NCI-H446 treated with DMSO at 0.1 percent for 48 hours (cell line): ENCODE measurements around the gene TTLL8.

ENCODE experiments used
- DNase-seq: peaks from one replicate; lab custom pipeline; 2025; lab: John Stamatoyannopoulos, UW

The TTLL8 gene

DNA sequence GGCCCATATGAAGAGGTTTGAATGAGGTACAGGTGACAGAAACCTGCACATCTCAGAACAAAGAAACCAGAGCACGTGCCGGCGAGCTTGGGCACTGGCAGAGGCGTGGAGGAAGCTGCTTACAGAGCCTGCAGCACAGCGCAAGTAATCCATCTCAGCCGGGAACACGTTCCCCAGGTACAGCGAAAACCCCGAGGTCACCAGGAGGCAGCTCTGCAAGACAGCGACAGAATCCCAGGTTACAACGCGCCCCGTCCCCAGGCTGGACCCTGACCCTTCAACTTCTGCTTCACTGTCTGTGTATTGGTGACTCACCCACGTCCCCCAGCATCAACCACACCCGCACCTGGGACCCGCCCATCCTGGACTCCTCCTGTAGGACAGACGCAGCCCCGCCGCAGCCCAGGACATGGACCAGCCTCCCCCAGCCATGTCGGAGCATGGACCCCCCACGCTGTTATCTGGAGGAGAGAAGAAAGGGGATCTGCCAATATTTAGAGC lies 24.9 kb upstream of the TTLL8 start:
- no peak for DNase-seq

DNA sequence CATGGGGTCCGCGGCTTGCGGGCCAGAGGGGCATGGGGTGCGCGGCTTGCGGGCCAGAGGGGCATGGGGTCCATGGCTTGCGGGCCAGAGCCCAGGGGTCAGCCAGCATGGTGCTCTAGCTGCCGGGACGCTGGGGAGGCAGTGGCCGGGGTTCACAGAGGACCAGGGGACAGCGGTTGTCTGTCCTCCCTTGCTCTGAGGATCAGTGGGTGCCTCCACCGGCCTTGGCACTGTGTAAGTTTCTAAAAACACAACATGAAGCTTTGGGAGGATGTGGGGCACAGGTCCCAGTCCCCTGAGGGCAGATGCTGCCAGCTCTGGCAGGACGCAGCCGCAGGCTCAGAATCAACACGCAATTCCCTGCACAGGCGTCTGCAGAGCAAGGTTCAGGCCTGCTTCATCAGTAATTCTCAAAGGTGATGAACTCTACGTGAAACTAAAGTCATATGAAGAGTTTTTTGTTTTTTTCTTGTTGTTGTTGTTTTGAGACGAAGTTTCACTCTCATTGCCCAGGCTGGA lies 24.2 kb upstream of the TTLL8 start:
- no peak for DNase-seq

DNA sequence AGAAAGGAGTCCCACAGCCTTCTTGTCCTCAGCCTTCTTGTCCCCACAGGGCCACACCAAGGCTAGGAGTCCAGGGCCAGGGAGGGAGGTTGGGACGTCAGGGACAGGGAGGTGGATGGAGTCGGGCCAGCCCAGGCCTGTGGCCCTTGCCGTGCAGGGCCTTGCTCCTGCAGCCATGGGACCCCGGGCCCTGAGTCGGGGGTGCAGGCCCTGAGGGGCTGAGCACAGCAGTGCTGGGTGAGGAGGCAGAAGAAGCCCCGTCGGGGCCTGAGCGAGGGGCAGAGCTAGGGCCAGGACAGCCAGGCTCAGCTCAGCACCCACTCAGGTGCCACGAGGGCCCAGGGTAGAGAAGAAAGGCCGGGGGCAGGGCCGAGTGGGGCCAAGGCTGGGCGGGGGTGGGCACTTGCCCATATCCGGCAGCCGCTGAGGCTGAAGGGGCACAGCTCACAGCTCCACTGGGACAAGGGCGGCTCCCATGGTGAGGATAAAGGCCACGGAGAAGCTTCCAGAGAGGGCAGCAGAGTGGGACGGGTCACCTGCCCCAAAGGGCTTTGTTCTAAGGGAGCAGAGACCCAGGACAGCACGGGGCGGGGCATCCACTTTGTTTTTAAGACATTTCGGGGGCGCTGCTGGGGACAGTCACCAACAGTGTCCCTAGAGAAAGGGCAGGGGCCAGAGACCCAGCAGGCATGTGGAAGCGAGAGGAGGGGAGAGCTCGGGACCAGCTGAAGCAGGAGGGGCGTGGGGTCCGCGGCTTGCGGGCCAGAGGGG lies 23.5 kb upstream of the TTLL8 start:
- no peak for DNase-seq

DNA sequence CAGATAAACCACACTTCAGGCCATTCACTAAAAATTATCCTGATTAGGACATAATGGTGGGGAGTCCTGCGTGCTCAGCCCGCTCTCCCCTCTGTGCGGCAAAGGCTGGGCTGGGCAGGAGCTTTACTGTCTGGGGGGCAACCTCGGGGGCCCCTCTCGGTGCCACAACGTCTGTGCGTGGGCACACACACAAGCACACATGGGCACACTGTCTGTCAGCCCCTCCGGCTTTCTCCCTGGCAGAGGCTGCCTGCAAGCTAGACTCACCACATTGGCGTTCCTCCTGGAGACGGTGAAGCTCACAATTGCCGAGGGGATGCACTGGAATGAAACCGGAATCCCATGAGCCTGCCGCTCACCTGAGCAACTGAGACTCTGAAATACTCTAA lies 22.0 kb upstream of the TTLL8 start:
- DNase-seq, result no peak

DNA sequence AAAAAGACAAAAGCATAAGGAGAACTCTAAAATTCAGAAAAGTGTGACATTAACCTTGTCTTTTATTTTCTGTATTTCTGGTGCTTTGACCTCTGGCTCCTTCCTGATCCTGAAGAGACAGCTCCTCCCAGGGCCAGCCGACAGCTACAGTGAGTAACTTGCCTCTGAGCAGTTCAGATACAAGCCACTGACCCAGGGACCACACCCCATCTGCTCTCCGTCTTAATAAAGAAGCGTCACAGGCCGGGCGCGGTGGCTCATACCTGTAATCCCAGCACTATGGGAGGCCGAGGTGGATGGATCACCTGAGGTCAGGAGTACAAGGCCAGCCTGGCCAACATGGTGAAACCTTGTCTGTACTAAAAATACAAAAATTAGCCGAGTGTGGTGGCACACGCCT lies 20.7 kb upstream of the TTLL8 start:
- no peak for DNase-seq

DNA sequence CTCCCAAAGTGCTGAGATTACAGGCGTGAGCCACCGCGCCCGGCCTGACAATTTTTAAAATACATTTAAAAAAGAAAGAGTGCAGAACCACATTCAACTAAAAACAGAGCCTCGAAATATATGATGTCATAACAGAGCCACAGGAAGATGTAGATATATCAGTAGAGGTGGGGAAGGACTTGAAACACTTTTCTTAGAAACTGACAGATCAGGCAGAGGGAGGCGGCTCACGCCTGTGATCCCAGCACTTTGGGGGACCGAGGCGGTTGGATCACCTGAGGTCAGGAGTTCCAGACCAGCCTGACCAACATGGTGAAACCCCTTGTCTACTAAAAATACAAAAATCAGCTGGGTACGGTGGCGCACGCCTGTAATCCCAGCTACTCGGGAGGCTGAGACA lies 20.1 kb upstream of the TTLL8 start:
- no peak for DNase-seq

DNA sequence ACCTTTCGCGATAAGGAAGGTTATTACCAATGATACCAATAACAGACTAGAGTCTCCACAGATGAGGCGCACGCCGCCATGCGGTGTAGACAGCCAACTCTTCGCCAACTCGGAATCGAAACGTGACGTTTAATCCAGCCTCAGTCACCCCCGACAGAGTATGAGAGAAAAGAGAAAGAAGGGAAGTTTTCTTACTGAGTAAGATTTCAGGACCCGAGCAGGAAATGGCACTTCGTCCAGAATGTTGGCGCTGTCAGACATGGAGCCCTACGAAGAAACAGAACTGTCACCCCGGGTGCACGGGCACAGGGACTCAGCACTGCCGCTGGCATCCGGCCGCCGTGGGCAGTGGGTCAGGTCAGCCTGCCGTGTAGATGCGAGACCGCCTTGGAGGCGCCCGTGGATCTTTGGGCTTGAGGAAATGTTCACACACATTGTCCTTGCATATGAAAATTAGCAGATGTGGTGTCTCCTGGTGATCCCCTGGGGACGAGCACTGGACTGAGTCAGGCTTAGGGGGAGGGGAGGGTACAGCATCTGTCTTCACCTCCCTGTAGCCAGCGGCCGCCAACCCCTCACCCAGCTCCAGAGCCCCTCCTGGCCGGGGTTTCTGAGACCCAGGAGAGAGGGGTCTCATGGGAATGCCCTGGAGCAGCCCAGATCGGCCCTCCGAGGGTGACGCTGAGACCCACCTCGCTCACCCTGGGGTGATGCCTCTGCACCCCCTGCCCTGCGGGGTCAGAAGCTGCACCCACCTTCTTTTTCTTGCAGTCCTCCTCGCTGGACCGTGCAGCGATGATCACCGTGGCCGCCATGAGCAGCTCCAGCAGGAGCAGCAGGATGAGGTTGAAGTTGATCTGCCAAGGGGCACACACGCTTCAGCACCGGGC lies 18.8 kb upstream of the TTLL8 start:
- no peak for DNase-seq

DNA sequence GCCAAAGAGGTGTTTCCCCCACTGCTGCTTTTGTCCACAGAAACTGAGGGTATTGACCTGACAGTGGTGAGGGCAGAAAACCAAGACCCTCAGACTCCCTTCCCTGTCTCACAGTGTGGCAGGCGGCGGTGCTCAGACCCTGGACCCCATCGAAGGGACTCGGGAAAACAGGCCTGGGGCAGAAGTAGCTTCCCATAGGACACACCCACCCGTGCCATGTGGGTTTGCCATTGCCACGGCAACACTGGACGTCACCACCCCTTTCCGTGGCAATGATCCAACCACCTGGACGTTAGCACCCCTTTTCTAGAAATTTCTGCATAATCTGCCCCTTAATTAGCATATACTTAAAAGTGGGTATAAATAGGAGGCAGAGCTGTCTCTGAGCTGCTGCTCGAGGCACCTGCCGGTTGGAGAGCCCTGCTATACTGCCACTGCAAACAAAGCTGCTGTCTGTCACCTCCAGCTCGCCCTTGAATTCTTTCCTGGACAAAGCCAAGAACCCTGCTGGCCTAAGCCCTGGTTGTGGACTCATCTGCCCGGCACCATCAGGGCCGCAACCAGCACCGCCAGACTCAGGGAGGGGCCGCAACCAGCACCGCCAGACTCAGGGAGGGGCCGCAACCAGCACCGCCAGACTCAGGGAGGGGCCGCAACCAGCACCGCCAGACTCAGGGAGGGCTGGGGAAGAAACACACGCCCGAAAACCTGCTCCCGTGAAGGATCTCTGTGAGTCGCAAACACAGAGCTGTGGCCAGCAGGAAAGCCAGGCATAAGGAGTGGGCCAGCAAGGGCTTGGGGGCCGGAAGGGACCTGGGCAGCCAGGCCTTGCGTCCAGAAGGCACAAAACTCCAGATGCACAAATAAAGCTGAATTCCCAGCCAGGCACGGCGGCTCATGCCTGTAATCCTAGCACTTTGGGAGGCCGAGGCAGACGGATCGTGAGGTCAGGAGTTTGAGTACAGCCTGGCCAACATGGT lies 16.7 kb upstream of the TTLL8 start:
- no peak for DNase-seq

DNA sequence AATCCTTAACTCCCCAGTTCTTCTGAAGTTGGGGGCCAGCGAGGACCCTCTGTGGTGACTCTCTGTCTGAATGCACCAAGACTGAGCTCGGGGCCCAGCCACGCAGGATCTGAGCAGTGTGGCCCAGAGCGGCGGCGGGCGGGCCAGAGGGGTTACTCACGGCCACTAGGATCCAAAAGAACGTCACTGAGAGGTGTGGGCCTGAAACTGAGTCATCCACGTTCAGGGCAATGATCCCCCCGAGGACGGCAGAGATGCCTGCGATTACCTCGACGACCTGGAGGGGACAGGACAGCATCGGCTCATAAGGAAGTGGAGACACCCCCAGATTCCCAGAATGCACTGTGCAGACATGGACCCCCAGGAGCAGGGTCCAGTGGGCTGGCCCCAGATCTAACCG lies 16.0 kb upstream of the TTLL8 start:
- no peak for DNase-seq

DNA sequence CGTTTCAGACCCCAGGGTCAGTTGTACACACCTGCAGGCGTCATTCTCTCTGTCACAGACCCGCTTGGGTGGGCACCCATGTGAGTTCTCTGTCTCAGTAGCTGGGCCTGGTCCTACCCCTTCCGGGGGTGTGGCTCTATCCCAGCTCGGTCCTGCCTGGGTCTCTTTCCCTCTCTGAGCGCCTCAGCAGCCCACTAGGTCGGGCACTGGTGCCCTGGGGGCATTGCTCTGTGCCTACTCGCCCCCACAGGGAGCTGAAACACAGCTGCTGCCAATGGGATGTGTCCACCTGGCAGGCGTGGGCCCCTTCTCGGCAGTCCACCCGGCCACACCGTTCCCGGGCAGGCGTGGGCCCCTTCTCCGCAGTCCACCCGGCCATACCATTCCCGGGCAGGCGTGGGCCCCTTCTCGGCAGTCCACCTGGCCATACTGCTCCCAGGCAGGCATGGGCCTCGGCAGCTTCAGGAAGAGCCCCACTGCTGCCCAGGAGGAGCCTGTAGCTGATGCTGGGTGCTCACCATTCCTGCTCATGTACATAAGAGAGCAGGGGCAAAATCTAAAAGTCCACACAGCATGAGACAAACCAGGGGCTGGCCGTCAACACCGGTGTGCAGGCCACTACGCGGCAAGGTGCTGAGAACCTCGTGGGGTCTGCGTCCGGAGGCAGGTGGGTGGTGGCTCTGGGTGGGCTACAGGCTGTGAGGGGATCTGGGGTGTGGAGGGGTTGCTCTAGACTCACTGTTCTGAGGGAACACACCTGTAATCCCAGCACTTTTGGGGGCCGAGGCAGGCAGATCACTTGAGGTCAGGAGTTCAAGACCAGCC lies 14.8 kb upstream of the TTLL8 start:
- no peak for DNase-seq

DNA sequence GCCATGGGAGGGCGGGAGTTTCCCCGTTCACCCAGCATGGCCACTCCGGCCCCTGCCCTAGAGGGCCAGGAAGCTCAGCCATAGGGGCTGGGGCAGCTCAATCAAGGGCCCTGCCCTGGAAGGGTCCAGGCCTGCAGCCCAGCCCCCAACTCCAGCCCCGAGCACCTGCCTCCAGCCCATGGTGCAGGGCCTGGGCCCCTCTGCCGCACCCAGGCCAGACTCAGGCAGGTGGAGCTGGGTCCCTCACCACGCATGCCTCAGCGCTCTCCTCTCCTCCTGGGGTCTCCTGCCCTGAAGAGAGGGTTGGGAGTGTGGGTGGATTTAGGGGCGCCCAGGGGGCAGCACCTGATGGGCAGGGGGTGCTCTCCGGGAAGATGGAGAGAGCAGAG lies 14.1 kb upstream of the TTLL8 start:
- no peak for DNase-seq

DNA sequence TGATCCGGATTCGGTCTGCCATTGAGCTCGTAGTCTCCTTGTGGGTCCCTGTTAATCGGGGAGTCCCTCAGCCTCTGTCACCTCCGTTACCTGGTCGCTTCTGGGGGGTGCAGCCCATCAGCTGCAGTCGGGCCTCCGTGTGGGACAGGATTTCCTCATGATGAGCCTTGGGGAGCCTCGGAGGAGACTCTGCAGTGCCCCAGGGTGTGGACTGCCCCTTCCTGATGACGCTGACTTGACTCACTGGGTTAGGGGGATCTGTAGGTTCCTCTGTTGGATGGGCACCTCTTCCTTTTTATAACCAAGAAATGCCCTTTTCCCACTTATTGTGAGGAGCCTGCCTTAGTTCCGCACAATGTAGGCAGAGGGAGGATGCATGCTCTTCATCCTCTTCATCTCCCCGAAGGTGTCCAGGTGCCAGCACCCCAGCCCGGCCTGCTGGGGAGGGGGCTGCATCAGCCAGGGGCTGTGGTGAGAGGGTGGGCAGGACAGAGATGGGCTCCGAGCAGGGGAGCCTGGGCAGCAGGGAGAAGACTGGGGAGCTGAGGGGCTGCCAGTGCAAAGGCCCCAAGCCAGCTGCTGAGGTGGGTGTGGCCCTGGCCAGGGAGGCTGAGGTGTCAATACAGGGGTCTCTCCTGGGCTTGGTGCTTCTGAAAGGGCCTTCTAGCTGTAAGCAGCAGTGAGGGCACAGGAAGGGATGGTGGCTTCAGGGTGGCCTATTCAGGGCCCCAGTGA lies 13.5 kb upstream of the TTLL8 start:
- DNase-seq, result no peak

DNA sequence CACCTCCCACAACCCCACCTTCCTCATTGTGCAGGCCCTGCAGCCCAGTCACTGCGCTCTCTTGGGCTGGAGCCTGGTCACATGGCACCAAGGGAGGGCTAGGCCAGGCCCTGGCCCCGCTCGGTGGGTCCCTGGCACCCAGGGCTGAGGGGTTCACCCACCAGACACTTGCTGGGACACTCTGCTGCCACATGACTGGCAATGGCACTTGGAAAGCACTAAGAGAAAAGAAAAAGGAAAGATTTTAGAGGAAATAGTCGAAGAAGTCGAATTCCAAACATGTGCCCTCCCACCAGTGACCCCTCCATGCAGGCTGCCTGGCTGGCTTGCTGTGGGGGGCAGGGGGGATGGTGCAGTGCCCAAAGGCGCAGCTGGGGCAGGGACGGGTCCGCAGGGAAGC lies 12.3 kb upstream of the TTLL8 start:
- DNase-seq, result no peak

DNA sequence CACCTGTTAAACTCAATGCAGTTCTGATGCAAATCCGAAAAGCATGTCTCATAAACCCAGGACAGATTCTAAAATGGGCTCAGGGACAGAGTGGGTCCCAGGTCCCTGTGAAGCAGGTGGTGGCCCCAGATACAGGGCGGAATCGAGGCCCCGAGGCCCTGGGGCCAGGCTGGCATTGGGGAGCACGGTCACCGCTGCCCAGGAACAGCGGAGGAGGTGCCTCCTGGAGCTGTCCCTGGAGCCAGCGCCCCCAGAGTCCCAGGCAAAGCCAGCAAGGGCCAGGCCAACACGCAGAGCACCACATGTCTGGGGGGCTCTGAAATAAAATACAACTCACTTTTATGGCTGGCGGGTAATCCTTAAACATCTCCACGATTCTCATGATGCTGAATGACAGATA lies 10.0 kb upstream of the TTLL8 start:
- DNase-seq, result no peak

DNA sequence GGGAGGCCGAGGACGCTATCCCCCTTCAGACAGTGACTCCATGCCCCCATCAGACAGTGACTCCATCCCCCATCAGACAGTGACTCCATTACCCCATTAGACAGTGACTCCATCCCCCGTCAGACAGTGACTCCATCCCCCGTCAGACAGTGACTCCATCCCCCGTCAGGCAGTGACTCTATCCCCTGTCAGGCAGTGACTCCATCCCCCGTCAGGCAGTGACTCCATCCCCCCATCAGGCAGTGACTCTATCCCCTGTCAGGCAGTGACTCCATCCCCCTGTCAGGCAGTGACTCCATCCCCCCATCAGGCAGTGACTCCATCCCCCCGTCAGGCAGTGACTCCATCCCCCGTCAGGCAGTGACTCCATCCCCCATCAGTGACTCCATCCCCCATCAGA lies 9.1 kb upstream of the TTLL8 start:
- DNase-seq, result no peak

DNA sequence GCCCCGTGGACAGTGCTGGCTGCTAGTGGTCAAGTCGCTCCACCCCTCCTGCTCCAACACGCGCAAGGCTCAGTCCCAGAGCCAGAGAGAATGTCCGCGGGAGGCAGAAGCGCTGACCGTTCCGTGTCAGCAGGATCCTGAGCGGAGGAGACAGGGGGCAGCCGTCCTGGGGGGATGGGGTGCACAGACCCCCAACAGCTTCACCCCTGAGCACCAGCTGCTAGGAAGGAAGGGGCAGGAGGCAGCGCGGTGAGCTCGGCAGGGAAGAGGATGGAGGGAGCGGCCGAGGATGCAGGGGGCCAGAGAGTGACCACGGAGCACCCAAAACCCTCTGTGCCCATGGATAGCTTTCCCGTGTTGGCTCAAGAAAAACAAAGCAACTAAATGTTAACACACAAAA lies 6.4 kb upstream of the TTLL8 start:
- no peak for DNase-seq

DNA sequence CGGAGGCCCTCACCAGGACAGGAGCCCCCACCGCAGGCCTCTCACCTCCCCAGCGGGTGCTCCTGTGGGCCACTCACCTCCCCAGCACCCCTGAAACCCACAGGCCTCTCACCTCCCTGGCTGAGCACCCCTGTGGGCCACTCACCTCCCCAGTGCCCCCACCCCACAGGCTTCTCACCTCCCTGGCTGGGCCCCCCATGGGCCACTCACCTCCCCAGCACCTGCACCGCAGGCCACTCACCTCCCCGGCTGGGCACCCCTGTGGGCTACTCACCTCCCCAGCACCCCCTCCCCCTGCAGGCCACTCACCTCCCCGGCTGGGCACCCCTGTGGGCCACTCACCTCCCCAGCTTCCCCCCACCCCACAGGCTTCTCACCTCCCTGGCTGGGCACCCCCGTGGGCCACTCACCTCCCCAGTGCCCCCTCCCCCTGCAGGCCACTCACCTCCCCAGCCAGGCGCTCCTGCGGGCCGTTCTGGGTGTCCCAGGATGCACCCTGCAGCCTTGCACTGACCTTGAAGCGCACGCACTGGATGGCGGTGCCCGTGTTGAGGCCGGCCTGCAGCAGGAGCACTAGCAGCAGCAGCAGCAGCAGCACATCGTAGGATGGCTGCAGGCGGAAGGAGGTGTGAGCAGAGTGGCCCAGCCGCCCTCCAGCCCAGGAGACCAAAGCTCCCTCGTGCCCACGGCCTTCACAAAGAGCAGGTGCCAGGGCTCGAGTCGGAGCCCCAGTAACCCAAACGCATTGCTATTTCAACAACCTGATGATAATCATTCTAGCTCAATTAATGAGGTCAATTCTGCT lies 5.7 kb upstream of the TTLL8 start:
- DNase-seq, result no peak

DNA sequence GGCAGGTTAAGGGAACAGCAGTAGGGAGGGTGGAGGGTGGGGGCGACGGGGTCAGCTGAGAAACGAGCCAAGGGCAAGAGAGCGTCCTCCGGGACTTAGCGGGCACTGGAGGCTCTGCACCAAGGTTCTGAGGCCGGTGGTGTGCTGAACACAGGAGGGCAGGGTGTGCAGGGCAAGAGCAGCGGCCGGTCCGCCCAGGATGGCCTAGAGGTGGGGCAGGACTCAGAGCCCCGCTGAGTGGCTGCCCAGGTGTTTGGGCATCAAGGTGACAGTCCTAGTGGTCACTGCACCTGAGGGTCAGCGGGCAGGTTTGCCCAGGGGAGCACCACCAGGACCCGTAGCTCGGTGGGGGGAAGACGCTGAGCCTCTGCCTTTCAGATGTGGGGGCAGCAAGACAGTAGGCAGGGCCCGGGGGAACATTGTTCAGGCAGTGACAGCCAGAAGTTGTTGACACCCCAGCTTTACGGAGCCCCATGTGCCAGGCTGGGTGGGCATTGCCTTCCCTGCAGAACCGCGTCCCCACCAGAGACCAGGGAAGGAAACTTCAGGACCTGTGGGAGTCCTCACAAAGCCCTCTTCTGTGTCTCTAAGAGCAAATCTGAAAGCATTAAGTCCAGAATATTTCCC lies 4.5 kb upstream of the TTLL8 start:
- no peak for DNase-seq

DNA sequence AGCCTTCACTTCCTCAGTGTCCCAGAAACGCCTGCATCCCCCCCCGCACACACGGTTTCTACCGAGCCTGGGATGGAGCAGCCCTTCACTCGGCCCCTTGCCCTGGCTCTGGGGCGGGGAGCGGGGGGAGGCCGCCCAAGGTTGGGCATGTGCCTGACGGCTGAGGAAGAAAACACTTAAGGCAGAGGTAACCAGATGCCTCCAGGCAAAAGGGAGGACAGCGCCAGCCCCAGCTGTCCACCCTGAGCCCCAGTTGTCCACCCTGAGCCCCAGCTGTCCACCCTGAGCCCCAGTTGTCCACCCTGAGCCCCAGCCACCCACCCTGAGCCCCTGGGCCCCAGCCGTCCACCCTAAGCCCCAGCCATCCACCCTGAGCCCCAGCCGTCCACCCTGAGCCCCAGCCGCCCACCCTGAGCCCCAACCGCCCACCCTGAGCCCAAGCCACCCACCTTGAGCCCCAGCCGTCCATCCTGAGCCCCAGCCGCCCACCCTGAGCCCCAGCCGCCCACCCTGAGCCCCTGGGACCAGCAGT lies 3.8 kb upstream of the TTLL8 start:
- DNase-seq, result no peak
